ENCODE data around the gene SLC25A24. TPM values are rescaled to one million over a fixed set of nuclear protein-coding genes. Genes with fewer than 3 reads are reported as not detected.

The SLC25A24 gene
- total and polyA plus RNA-seq, 2 experiments from 2014 or later: 32.5 to 69.2 TPM

DNA sequence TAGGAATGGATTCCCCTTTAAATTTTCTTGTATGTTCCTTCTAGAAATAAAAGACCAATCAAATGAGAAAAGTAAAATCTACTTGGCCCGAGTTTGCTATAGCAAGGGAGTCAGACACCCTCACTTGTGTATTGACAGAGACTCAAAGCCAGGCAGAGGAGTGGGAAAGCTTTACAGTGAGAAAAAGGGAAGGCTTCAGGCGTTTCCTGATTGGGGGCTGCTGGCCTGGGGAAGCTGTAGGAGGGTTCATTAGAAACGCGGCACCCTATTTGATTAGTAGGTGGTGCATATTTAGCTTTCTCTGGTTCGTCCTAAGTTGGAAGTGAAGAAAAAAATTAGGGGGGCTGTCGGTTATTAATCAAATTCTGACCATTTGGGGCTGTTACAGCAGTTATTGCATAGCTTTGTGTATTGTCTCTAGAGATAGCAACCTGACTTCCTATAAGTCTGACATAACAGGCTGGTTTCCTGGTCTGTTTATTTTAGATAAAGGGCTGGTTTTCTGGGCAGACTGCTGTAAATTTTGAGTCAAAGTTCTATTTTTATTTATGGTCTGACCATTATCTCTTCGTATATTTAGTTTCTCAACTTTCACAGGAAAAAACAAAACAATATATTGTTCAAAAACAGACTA is 10.0 kb downstream of the SLC25A24 start:
- no peaks in the 10 kb centered on the region for H4K20me1 ChIP-seq (ENCODE audit: insufficient read depth, poor library complexity, severe bottlenecking)
- H3K27me3 ChIP-seq: no peaks in the 10 kb centered on the region
- H3K4me2 ChIP-seq: no peak overlapping the region
- DNase-seq (ENCODE audit: low spot score): no peak
- peaks cover 99% of the 10 kb centered on the region for H3K79me2 ChIP-seq
- no peak overlapping the region for H2AFZ ChIP-seq
- TF ChIP-seq EZH2phosphoT487 (IDR thresholded peaks at IDR 0.05; ENCODE audit: low read depth, severe bottlenecking, unreplicated experiment): no peak
- TF ChIP-seq CTCF (IDR thresholded peaks at IDR 0.05; ENCODE audit: poor library complexity): no peak
- no peak for TF ChIP-seq EZH2 (IDR thresholded peaks at IDR 0.05; ENCODE audit: borderline replicate concordance)
- no peak overlapping the region for H3K27ac ChIP-seq
- WGBS (ENCODE audit: low lambda C conversion rate, missing lambda C conversion rate): 92% methylated on average over 7 of the region's 7 CpGs
- no peaks in the 10 kb centered on the region for H3K9me2 ChIP-seq (replicated peaks; ENCODE audit: insufficient read depth)
- no peaks in the 10 kb centered on the region for H3K4me1 ChIP-seq (ENCODE audit: insufficient read depth)
- peaks cover 11% of the 10 kb centered on the region for H3K9me3 ChIP-seq (ENCODE audit: low read depth)
- peaks cover 3% of the 10 kb centered on the region for H3K36me3 ChIP-seq (replicated peaks; ENCODE audit: insufficient read depth, low read depth)
- H3K4me3 ChIP-seq: no peak overlapping the region

- no peak overlapping the region for H3K4me3 ChIP-seq
- H3K27me3 ChIP-seq: no peaks in the 10 kb centered on the region
- peaks cover 3% of the 10 kb centered on the region for H3K36me3 ChIP-seq (replicated peaks; ENCODE audit: insufficient read depth, low read depth)
- H4K20me1 ChIP-seq (ENCODE audit: insufficient read depth, poor library complexity, severe bottlenecking): no peaks in the 10 kb centered on the region
- no peak for TF ChIP-seq EZH2 (IDR thresholded peaks at IDR 0.05; ENCODE audit: borderline replicate concordance)
- no peak for TF ChIP-seq CTCF (IDR thresholded peaks at IDR 0.05; ENCODE audit: poor library complexity)
- no peak for TF ChIP-seq EZH2phosphoT487 (IDR thresholded peaks at IDR 0.05; ENCODE audit: low read depth, severe bottlenecking, unreplicated experiment)
- H3K4me1 ChIP-seq (ENCODE audit: insufficient read depth): no peaks in the 10 kb centered on the region
- WGBS (ENCODE audit: low lambda C conversion rate, missing lambda C conversion rate): 96% methylated on average over 1 of the region's 1 CpG
- H3K79me2 ChIP-seq: peaks cover 95% of the 10 kb centered on the region
- H3K9me2 ChIP-seq (replicated peaks; ENCODE audit: insufficient read depth): no peaks in the 10 kb centered on the region
- no peak overlapping the region for H3K4me2 ChIP-seq
- H3K9me3 ChIP-seq (ENCODE audit: low read depth): peaks cover 10% of the 10 kb centered on the region
- H2AFZ ChIP-seq: no peak overlapping the region
- H3K27ac ChIP-seq: no peak overlapping the region
- no peak for DNase-seq (ENCODE audit: low spot score)
Observed at GRCh38 chr1:108188801-108189200, 11.3 kb downstream of the SLC25A24 start.

DNA sequence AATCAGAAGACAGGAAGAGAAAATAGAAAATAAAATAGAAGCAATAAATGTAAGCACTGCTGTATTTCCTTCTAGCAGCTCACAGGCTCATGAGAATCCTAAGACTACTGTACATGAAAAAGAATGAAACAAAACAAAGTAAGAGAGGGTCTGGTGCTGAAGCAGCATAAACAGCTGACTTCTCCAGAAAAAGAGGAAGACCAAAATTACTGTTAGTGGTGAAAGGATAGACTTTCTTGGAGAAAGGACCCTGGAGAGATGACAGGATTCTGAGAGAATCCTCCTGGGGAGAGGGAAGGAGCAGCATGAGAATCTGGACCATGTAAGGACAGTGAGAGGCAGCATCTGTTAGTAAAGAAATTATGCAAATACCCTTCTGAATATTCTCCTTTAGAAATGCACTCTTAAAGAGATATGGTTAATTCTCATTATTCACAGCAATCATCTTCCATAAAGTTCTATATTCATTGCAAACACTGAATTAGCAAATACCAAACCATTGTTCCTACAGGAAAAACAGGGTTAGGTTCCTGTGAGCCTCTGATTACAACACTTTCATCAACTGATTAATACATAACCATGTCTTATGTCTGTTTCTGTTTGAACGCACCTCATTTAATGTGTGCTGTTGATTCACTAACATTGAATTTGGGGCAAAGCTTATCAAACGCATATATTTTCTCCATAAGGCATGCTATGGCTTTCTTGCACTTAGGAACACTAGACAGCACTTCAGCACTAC is 17.0 kb downstream of the SLC25A24 start:
- Histone ChIP-seq H3K36me3 (replicated peaks; ENCODE audit: insufficient read depth, low read depth) (no peaks in the 10 kb centered on the region), H2AFZ (no peak overlapping the region), H3K27ac (no peak overlapping the region), H3K9me3 (ENCODE audit: low read depth) (no peaks in the 10 kb centered on the region), H3K4me3 (no peak overlapping the region), H3K9me2 (replicated peaks; ENCODE audit: insufficient read depth) (no peaks in the 10 kb centered on the region), H3K4me2 (no peak overlapping the region), H3K4me1 (ENCODE audit: insufficient read depth) (no peaks in the 10 kb centered on the region), H3K27me3 (no peaks in the 10 kb centered on the region), H4K20me1 (ENCODE audit: insufficient read depth, poor library complexity, severe bottlenecking) (no peaks in the 10 kb centered on the region), H3K79me2 (peaks cover 57% of the 10 kb centered on the region)
- TF ChIP-seq EZH2 (IDR thresholded peaks at IDR 0.05; ENCODE audit: borderline replicate concordance) (no peak), CTCF (IDR thresholded peaks at IDR 0.05; ENCODE audit: poor library complexity) (no peak), EZH2phosphoT487 (IDR thresholded peaks at IDR 0.05; ENCODE audit: low read depth, severe bottlenecking, unreplicated experiment) (no peak)
- WGBS (ENCODE audit: low lambda C conversion rate, missing lambda C conversion rate): 48% methylated on average over 2 of the region's 2 CpGs
- DNase-seq (ENCODE audit: low spot score): no peak

Measured in hepatocyte (in vitro differentiated cells).